ENCODE results near the gene IRGC.

DNA sequence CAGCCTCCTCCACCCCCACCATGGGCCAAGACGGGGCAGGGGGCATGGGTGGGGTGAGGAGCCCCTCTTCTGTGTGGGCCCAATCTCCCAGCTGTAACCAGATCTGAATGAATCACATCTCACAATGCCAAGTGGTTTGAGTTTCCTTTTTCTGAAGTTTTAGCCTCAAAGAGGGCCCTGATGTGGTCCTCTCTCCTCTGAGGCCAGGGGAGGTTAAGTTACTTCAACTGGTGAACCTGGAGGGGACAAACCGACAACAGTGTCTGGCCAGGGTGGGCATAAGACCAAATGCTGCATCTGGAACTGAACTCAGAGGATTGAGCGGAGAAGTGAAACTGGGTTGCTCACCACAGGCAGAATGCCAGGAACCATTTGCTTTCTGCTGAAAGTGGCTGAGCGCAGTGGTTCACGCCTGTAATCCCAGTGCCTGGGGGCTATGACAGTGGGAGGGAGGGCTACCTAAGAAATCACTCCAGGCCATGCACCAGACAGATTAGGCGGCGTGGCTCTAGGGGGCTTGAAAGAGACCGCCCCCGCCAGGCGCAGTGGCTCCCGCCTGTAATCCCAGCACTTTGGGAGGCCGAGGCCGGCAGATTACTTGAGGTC is 15.4 kb upstream of the IRGC start:
- TF ChIP-seq CTCF (conservative IDR thresholded peaks at IDR 0.05 in 1 of 2, IDR thresholded peaks at IDR 0.05 in 1 of 2; ENCODE audit: extremely low read depth in 1 of 2, insufficient read depth in 1 of 2, low read depth in 1 of 2, low read length in 2 of 2) = no peak
- no peak for TF ChIP-seq EZH2 (IDR thresholded peaks at IDR 0.05; ENCODE audit: borderline replicate concordance, low read length)

Measured in mammary epithelial cell (primary cell).